IMR-90 (cell line): Measurements from ENCODE around the gene BPIFB1. TPM values are rescaled to one million over a fixed set of nuclear protein-coding genes. Genes with fewer than 3 reads are reported as not detected.

Experiments used
- ATAC-seq: fragments of 200-7000 bp; cut with Tn5 transposase; 2 replicates; pipeline ENCODE4 v1.9.1; 2020; ENCODE audit warnings: low read depth, mild to moderate bottlenecking, moderate library complexity
- BruUV-seq: library from RNA; stranded (reverse); fragments of 400-500 nt; replicated peaks from 2 replicates; lab custom pipeline; 2021; lab: Mats Ljungman, UMichigan
- CTCF ChIA-PET: fragments of 300-600 bp; formaldehyde crosslinking; extraction: SDS; loops from one replicate; lab custom pipeline; 2021; ENCODE audit warnings: antibody characterized with exemption; lab: Yijun Ruan, JAX
- POLR2A ChIA-PET: fragments of 300-600 bp; sonication (Branson Sonifier 250); formaldehyde crosslinking; loops from one replicate; lab custom pipeline; 2022; ENCODE audit warnings: antibody characterized with exemption; ENCODE audit not compliant: unreplicated experiment; lab: Charles Lee
- DNase-seq: peaks from one replicate; pipeline ENCODE4 v3.0.0; 2013
- H2AFZ ChIP-seq: replicated peaks from 2 replicates; pipeline ENCODE3; 2013; ENCODE audit warnings: low read length, mild to moderate bottlenecking; ENCODE audit not compliant: poor library complexity
- H2AK5ac ChIP-seq: 2 replicates; pipeline ENCODE4 v1.6.1; 2013; ENCODE audit warnings: low read depth, low read length, inconsistent platforms
- H2AK9ac ChIP-seq: replicated peaks from 2 replicates; pipeline ENCODE3; 2013; ENCODE audit warnings: mild to moderate bottlenecking, low read depth, low read length, moderate library complexity; ENCODE audit not compliant: poor library complexity
- H2BK120ac ChIP-seq: 2 replicates; pipeline ENCODE4 v1.6.1; 2013; ENCODE audit warnings: low read depth, low read length, inconsistent platforms
- H2BK15ac ChIP-seq: 3 replicates; pipeline ENCODE4 v1.6.1; 2013; ENCODE audit warnings: low read depth, low read length, inconsistent platforms
- H2BK20ac ChIP-seq: 2 replicates; pipeline ENCODE4 v1.6.1; 2013; ENCODE audit warnings: low read depth, mild to moderate bottlenecking, inconsistent platforms, low read length, moderate library complexity
- H2BK5ac ChIP-seq: 2 replicates; pipeline ENCODE4 v1.6.1; 2013; ENCODE audit warnings: mild to moderate bottlenecking, low read depth, low read length, inconsistent platforms; ENCODE audit not compliant: poor library complexity, severe bottlenecking
- H3K14ac ChIP-seq: replicated peaks from 2 replicates; pipeline ENCODE4 v1.6.1; 2013; ENCODE audit warnings: low read depth, low read length, inconsistent platforms
- H3K18ac ChIP-seq: 2 replicates; pipeline ENCODE4 v1.6.1; 2013; ENCODE audit warnings: low read depth, low read length, control low read depth
- H3K23ac ChIP-seq: 2 replicates; pipeline ENCODE4 v1.6.1; 2013; ENCODE audit warnings: low read depth, low read length, inconsistent platforms
- H3K27ac ChIP-seq: 2 replicates; pipeline ENCODE4 v1.5.1; 2013; ENCODE audit warnings: mild to moderate bottlenecking, control low read depth, low read length; ENCODE audit not compliant: insufficient read depth
- H3K27me3 ChIP-seq: 2 replicates; pipeline ENCODE4 v1.6.1; 2013; ENCODE audit warnings: low read length; ENCODE audit not compliant: control insufficient read depth, insufficient read depth
- H3K36me3 ChIP-seq: 2 replicates; pipeline ENCODE4 v1.6.1; 2013; ENCODE audit warnings: low read length, mixed read lengths; ENCODE audit not compliant: control insufficient read depth, insufficient read depth
- H3K4ac ChIP-seq: 2 replicates; pipeline ENCODE4 v1.6.1; 2013; ENCODE audit warnings: low read depth, low read length, inconsistent platforms
- H3K4me1 ChIP-seq: 2 replicates; pipeline ENCODE4 v1.6.1; 2013; ENCODE audit warnings: low read length, mixed read lengths; ENCODE audit not compliant: control insufficient read depth, insufficient read depth
- H3K4me2 ChIP-seq: 2 replicates; pipeline ENCODE4 v1.6.1; 2013; ENCODE audit warnings: low read depth, mild to moderate bottlenecking, control low read depth, low read length, moderate library complexity
- H3K4me3 ChIP-seq: 2 replicates; pipeline ENCODE4 v1.5.1; 2013; ENCODE audit warnings: low read depth, mild to moderate bottlenecking, control low read depth, low read length, moderate library complexity; ENCODE audit not compliant: insufficient read depth
- H3K56ac ChIP-seq: 2 replicates; pipeline ENCODE4 v1.6.1; 2013; ENCODE audit warnings: low read length, inconsistent platforms; ENCODE audit not compliant: insufficient read depth; ENCODE audit errors: extremely low read depth
- H3K79me1 ChIP-seq, 2 experiments: 2 replicates each; pipeline ENCODE4 v1.6.1; 2013; ENCODE audit warnings: low read length in 2 of 2, inconsistent platforms in 1 of 2, low read depth in 1 of 2
- H3K9ac ChIP-seq: 2 replicates; pipeline ENCODE4 v1.6.1; 2013; ENCODE audit warnings: low read depth, low read length, control low read depth
- H3K9me1 ChIP-seq: 2 replicates; pipeline ENCODE4 v1.6.1; 2013; ENCODE audit warnings: low read length, inconsistent platforms; ENCODE audit not compliant: insufficient read depth
- H3K9me3 ChIP-seq: 2 replicates; pipeline ENCODE4 v1.6.1; 2013; ENCODE audit warnings: low read length; ENCODE audit not compliant: control insufficient read depth, insufficient read depth
- H4K20me1 ChIP-seq: 2 replicates; pipeline ENCODE4 v1.6.1; 2013; ENCODE audit warnings: low read length, inconsistent platforms; ENCODE audit not compliant: insufficient read depth
- H4K5ac ChIP-seq: 2 replicates; pipeline ENCODE4 v1.6.1; 2013; ENCODE audit warnings: mild to moderate bottlenecking, low read depth, low read length, control low read depth
- H4K8ac ChIP-seq, 2 experiments: 2 replicates each; pipeline ENCODE4 v1.6.1; 2013; ENCODE audit warnings: low read depth in 2 of 2, low read length in 2 of 2, control low read depth in 1 of 2, inconsistent platforms in 1 of 2
- H4K91ac ChIP-seq: 2 replicates; pipeline ENCODE4 v1.6.1; 2013; ENCODE audit warnings: low read depth, low read length, inconsistent platforms; ENCODE audit not compliant: insufficient read depth
- FOS ChIP-seq: fragments of 150-350 bp; IDR thresholded peaks from 2 replicates; pipeline ENCODE4 v1.6.1; 2016; ENCODE audit warnings: low read depth, low read length
- MAFK ChIP-seq: IDR thresholded peaks from 2 replicates; pipeline ENCODE4 v1.6.1; 2012; ENCODE audit warnings: low read depth, low read length, improper control_type of control experiment
- MAZ ChIP-seq: IDR thresholded peaks from 2 replicates; pipeline ENCODE4 v1.6.1; 2012; ENCODE audit warnings: low read depth, mild to moderate bottlenecking, low read length, improper control_type of control experiment, moderate library complexity, borderline replicate concordance
- POLR2A ChIP-seq: IDR thresholded peaks from 2 replicates; pipeline ENCODE4 v1.6.1; 2012; ENCODE audit warnings: mild to moderate bottlenecking, low read depth, low read length
- RAD21 ChIP-seq: IDR thresholded peaks from 2 replicates; pipeline ENCODE4 v1.6.1; 2012; ENCODE audit warnings: low read length, improper control_type of control experiment
- RCOR1 ChIP-seq: IDR thresholded peaks from 2 replicates; pipeline ENCODE4 v1.6.1; 2012; ENCODE audit warnings: mild to moderate bottlenecking, low read length, improper control_type of control experiment; ENCODE audit not compliant: insufficient replicate concordance
- RFX5 ChIP-seq: IDR thresholded peaks from 2 replicates; pipeline ENCODE4 v1.8.0; 2012; ENCODE audit warnings: low read depth, mild to moderate bottlenecking, low read length, moderate library complexity
- SMC3 ChIP-seq: fragments of 150-350 bp; IDR thresholded peaks from 2 replicates; pipeline ENCODE4 v1.6.1; 2016; ENCODE audit warnings: low read depth, mild to moderate bottlenecking, antibody characterized with exemption, low read length, moderate library complexity
- WGBS, 2 experiments: methylation state at CpG; one replicate each; pipeline versions ENCODE4 v1.1.5 to v1.1.7; 2013; ENCODE audit warnings: missing lambda C conversion rate in 2 of 2; ENCODE audit not compliant: insufficient read length in 1 of 2; ENCODE audit errors: extremely low coverage in 2 of 2; 5-methylcytosine and 5-hydroxymethylcytosine counted together
- dilution Hi-C: fragments of 300-500 bp; cut with HindIII; formaldehyde crosslinking; loops from one replicate; pipeline ENCODE4 v1.14.3; 2018; ENCODE audit warnings: low sequenced_read_pairs; ENCODE audit not compliant: unreplicated experiment
- in situ Hi-C: fragments of 300-500 bp; cut with MboI; formaldehyde crosslinking; loops from 3 replicates; pipeline ENCODE4 v1.14.3; 2019; ENCODE audit warnings: low sequenced_read_pairs, inconsistent platforms, mixed read lengths
- intact Hi-C: fragments of 100-400 bp; cut with micrococcal nuclease; formaldehyde crosslinking; loops from 2 replicates; pipeline ENCODE4 v1.10.0; 2022
- polyA plus RNA-seq, 3 experiments: library from polyadenylated mRNA; depleted of rRNA; stranded (reverse); fragments of >200 nt; gene quantifications; 2 replicates each; pipeline ENCODE4 v1.2.3, GENCODE V29; 2012; ENCODE audit warnings: low replicate concordance in 1 of 3
- total RNA-seq: library from RNA; depleted of rRNA; stranded (reverse); fragments of >200 nt; gene quantifications from 2 replicates; pipeline ENCODE4 v1.2.3, GENCODE V29; 2012
- TF ChIP-seq, protein P1 (sequence below): fragments of 150-350 bp; IDR thresholded peaks from 2 replicates; pipeline ENCODE4 v1.6.1; 2016; ENCODE audit warnings: low read depth, mild to moderate bottlenecking, low read length, moderate library complexity, borderline replicate concordance

The BPIFB1 gene
- total and polyA plus RNA-seq, 2 of the 4 experiments (the other 2 are of a cell fraction): not detected

- Histone ChIP-seq H3K4me1 (no peaks in the 10 kb centered on the region), H3K36me3 (no peaks in the 10 kb centered on the region), H3K56ac (no peak overlapping the region), H3K9ac (no peak overlapping the region), H3K9me3 (0 out of 2 replicates have a peak, but pooled peaks cover 4% of the 10 kb centered on the region), H3K14ac (no peak overlapping the region), H3K4me2 (no peak overlapping the region), H3K79me1 (no peaks in the 10 kb centered on the region), H3K23ac (no peak overlapping the region), H2AFZ (no peak overlapping the region), H2AK5ac (no peak overlapping the region), H4K8ac (no peak overlapping the region), H2BK5ac (no peak overlapping the region), H4K91ac (no peak overlapping the region), H3K4ac (no peak overlapping the region), H4K20me1 (no peaks in the 10 kb centered on the region), H3K4me3 (no peak overlapping the region), H3K27ac (no peak overlapping the region), H3K18ac (no peak overlapping the region), H4K5ac (no peak overlapping the region), H3K9me1 (no peaks in the 10 kb centered on the region), H2AK9ac (no peak overlapping the region), H2BK20ac (no peak overlapping the region), H2BK15ac (no peak overlapping the region), H3K27me3 (peaks cover 39% of the 10 kb centered on the region), H2BK120ac (no peak overlapping the region)
- BruUV-seq: no TSS peak
- ATAC-seq (no peak), DNase-seq (no peak)
- TF ChIP-seq MAFK (no peak), POLR2A (no peak), RFX5 (no peak), FOS (no peak), MAZ (no peak), RAD21 (no peak), RCOR1 (no peak), SMC3 (no peak)
- TF ChIP-seq, protein P1, sequence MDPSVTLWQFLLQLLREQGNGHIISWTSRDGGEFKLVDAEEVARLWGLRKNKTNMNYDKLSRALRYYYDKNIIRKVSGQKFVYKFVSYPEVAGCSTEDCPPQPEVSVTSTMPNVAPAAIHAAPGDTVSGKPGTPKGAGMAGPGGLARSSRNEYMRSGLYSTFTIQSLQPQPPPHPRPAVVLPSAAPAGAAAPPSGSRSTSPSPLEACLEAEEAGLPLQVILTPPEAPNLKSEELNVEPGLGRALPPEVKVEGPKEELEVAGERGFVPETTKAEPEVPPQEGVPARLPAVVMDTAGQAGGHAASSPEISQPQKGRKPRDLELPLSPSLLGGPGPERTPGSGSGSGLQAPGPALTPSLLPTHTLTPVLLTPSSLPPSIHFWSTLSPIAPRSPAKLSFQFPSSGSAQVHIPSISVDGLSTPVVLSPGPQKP: no peak
- WGBS, 2 experiments: 71% methylated on average over 1 of the region's 11 CpGs; no CpG with 5 or more reads in 1 of the 2 experiments
- intact Hi-C loops: no loop called here
- in situ Hi-C loops: loop anchor here (10.0 kb wide), 1 partner anchor 387 kb away; no protein-coding TSS in a partner anchor
- ChIA-PET CTCF (no interaction called here), POLR2A (no interaction called here)
- dilution Hi-C loops: no loop called here
Measured at GRCh38 chr20:33301192-33301930, 18.3 kb downstream of the BPIFB1 start.
